ENCODE data around the gene AGA.

- TF ChIP-seq, protein P1, sequence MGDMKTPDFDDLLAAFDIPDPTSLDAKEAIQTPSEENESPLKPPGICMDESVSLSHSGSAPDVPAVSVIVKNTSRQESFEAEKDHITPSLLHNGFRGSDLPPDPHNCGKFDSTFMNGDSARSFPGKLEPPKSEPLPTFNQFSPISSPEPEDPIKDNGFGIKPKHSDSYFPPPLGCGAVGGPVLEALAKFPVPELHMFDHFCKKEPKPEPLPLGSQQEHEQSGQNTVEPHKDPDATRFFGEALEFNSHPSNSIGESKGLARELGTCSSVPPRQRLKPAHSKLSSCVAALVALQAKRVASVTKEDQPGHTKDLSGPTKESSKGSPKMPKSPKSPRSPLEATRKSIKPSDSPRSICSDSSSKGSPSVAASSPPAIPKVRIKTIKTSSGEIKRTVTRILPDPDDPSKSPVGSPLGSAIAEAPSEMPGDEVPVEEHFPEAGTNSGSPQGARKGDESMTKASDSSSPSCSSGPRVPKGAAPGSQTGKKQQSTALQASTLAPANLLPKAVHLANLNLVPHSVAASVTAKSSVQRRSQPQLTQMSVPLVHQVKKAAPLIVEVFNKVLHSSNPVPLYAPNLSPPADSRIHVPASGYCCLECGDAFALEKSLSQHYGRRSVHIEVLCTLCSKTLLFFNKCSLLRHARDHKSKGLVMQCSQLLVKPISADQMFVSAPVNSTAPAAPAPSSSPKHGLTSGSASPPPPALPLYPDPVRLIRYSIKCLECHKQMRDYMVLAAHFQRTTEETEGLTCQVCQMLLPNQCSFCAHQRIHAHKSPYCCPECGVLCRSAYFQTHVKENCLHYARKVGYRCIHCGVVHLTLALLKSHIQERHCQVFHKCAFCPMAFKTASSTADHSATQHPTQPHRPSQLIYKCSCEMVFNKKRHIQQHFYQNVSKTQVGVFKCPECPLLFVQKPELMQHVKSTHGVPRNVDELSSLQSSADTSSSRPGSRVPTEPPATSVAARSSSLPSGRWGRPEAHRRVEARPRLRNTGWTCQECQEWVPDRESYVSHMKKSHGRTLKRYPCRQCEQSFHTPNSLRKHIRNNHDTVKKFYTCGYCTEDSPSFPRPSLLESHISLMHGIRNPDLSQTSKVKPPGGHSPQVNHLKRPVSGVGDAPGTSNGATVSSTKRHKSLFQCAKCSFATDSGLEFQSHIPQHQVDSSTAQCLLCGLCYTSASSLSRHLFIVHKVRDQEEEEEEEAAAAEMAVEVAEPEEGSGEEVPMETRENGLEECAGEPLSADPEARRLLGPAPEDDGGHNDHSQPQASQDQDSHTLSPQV (IDR thresholded peaks at IDR 0.05) = no peak
- TF ChIP-seq TCF3 (IDR thresholded peaks at IDR 0.05; ENCODE audit: borderline replicate concordance, insufficient read depth, low read depth, low read length) = no peak
- no peak for TF ChIP-seq RELB (IDR thresholded peaks at IDR 0.05; ENCODE audit: low read depth)
- TF ChIP-seq, protein P2, sequence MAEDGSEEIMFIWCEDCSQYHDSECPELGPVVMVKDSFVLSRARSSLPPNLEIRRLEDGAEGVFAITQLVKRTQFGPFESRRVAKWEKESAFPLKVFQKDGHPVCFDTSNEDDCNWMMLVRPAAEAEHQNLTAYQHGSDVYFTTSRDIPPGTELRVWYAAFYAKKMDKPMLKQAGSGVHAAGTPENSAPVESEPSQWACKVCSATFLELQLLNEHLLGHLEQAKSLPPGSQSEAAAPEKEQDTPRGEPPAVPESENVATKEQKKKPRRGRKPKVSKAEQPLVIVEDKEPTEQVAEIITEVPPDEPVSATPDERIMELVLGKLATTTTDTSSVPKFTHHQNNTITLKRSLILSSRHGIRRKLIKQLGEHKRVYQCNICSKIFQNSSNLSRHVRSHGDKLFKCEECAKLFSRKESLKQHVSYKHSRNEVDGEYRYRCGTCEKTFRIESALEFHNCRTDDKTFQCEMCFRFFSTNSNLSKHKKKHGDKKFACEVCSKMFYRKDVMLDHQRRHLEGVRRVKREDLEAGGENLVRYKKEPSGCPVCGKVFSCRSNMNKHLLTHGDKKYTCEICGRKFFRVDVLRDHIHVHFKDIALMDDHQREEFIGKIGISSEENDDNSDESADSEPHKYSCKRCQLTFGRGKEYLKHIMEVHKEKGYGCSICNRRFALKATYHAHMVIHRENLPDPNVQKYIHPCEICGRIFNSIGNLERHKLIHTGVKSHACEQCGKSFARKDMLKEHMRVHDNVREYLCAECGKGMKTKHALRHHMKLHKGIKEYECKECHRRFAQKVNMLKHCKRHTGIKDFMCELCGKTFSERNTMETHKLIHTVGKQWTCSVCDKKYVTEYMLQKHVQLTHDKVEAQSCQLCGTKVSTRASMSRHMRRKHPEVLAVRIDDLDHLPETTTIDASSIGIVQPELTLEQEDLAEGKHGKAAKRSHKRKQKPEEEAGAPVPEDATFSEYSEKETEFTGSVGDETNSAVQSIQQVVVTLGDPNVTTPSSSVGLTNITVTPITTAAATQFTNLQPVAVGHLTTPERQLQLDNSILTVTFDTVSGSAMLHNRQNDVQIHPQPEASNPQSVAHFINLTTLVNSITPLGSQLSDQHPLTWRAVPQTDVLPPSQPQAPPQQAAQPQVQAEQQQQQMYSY (CRISPR knock-in tag; IDR thresholded peaks at IDR 0.05) = no peak
- no peak for TF ChIP-seq GABPA (IDR thresholded peaks at IDR 0.05; ENCODE audit: low read depth)
Measured at GRCh38 chr4:177484613-177485021, 42.4 kb upstream of the AGA start.
